Limb (tissue), 2 donors: Measurements from ENCODE around the gene GMDS.

Source experiments
- DNase-seq, 2 donors: peaks; one replicate each; pipeline ENCODE4 v3.0.0-alpha.2; 2016; ENCODE audit errors: extremely low spot score in 2 of 2

Gene GMDS

GRCh38 chr6:1594445-1595200 is 650.8 kb downstream of the GMDS start:
- peak in 1 of 2 donors; percentile 34 for DNase-seq

- DNase-seq, result peak in 1 of 2 donors; percentile 27
These were observed 651.5 kb downstream of the GMDS start for GRCh38 chr6:1593958-1594314.

DNA sequence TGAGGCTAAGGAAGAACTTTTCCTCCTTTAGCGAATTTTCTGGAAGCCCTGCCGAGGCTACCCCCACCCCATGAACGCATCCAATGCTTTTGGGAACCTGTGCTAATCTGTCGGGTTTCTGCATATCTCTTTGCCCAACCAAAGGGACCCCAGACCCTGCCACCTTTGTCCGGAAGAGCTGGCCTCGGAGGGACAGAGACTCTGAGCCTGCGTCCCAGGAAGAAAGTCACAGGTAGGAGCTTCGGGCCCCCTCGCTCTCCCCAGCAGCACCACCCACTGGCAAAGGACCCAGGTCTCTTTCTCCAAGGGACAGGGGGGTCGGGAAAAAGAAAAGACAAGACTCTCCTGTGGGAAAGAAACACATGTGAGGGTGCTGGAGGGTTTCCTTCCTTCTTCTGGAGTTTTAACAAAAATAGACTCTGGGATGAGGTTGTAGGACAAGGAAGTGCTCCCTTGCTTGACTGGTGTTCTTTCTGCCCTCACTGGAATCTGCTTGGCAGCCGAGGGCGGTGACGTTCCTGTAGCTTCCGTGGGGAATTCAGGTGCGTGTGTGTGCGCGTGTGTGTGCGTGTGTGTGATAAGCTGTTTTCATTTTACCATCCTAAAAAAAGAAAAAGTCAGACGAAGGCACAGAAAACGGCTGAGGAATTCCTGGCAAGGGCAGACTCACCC is 652.0 kb downstream of the GMDS start:
- peak in 1 of 2 donors; percentile 30 for DNase-seq

GRCh38 chr6:1592852-1593251 is 652.6 kb downstream of the GMDS start:
- DNase-seq, result peak in 1 of 2 donors; percentile 9

- peak in 1 of 2 donors; percentile 14 for DNase-seq
These were observed 653.5 kb downstream of the GMDS start for GRCh38 chr6:1591926-1592325.

GRCh38 chr6:1591243-1591642 is 654.2 kb downstream of the GMDS start:
- DNase-seq, result peak in 1 of 2 donors; percentile 3

DNA sequence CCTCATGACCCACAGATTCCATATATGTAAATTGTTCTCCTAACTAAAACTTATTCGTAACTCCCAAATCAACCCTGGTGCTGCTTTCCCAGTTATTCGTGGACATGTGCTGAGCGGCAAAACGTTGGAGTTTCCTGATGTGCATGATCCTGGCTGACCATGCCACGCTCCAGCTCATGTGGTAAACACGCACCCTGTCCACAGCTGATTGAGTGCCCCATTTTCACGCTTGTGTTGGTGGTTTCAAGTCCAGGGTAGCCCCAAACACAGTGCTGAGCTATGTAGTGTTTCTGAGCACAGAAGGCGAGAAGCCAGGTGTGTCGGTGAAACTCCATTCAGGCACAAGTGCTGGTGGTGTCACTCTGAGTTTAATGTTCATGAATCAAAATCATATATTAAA is 654.8 kb downstream of the GMDS start:
- peak in 1 of 2 donors; percentile 10 for DNase-seq

DNA sequence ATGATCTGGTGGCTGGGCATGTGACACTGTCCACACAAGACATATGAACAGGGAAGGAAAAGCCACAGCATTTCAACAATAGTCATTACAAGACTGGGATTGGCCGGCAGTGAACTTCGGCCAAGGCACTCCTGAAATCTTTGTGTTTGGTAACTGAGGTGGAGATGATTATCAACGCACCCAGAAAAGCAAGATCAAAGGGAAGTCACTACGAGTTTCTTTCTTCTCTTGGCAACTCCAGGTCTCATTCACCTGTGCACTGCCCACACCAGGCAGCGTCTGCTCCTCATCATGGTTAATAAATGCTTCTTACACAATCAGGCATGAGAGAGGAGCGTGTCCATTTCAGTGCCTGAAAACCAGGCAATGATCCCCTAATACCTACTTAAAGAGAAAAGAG is 656.2 kb downstream of the GMDS start:
- DNase-seq, result peak in 1 of 2 donors; percentile 3

- DNase-seq, result no peak
These were observed 657.4 kb downstream of the GMDS start for GRCh38 chr6:1587977-1588376.

GRCh38 chr6:1587546-1587945 is 657.9 kb downstream of the GMDS start:
- peak in 1 of 2 donors; percentile 60 for DNase-seq

GRCh38 chr6:1586861-1587450 is 658.4 kb downstream of the GMDS start:
- DNase-seq, result peak in 1 of 2 donors; percentile 21

GRCh38 chr6:1586256-1586655 is 659.1 kb downstream of the GMDS start:
- peak in 1 of 2 donors; percentile 9 for DNase-seq

GRCh38 chr6:1585669-1586049 is 659.7 kb downstream of the GMDS start:
- DNase-seq, result peak in 1 of 2 donors; percentile 23

GRCh38 chr6:1584996-1585668 is 660.3 kb downstream of the GMDS start:
- DNase-seq, result peak in 1 of 2 donors; percentile 13

DNA sequence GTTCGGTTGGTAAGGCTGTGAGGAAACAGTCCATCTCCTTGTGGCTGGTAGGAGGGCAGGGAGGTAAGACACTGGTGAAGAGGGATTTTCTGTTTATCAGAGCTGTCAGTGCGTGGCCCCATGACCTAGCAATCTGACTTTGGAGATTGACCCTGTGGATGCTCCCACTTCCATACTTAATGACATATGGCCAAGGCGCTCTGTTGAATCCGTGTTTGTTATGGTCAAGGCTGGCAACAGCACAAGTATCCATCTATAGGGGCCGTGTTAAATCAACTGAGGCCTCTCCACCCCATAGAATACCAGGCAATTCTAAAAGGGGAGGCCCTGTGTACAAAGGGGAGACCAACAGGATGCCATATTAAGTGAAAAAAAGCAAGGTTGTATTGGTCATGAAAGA is 661.3 kb downstream of the GMDS start:
- DNase-seq, result peak in 1 of 2 donors; percentile 7

- peak in 1 of 2 donors; percentile 19 for DNase-seq
These were observed 664.0 kb downstream of the GMDS start for GRCh38 chr6:1581120-1581991.

- DNase-seq, result no peak
These were observed 664.8 kb downstream of the GMDS start for GRCh38 chr6:1580585-1580984.

GRCh38 chr6:1580109-1580508 is 665.3 kb downstream of the GMDS start:
- DNase-seq, result no peak

DNA sequence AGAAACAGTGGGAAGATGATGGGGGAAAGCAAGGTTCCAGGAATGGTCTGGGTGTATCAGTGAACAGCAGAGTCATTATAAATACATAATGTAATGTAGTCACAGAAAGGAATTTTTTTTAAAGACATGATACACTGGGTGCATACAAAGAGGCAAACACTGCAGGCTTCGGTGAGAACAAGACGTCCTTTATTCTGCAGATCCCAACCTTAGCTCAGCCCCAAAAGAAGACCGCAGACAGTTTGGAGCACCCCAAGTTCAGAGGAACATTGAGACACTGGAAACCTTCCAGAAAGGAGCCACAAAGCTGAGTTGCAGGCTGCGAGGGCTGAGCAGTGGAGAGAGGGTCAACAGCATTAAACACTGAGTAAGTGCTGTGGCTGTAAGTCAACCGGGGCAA is 666.3 kb downstream of the GMDS start:
- no peak for DNase-seq

- peak in 1 of 2 donors; percentile 23 for DNase-seq
These were observed 667.3 kb downstream of the GMDS start for GRCh38 chr6:1577896-1578745.
